GM18907 (cell line): Measurements from ENCODE around the gene GUCA2A.
"Not testable (repeated sequence)": the region's sequence is repeated elsewhere in the genome, so short reads cannot be mapped to it uniquely, and the experiment has no call there.

Source experiments
- ATAC-seq: cut with Tn5 transposase; IDR thresholded peaks from one replicate; pipeline ENCODE4 v1.9.1; 2021; ENCODE audit warnings: mild to moderate bottlenecking, moderate library complexity; ENCODE audit not compliant: unreplicated experiment

Gene GUCA2A

GRCh38 chr1:42164551-42165420, at the start of gene GUCA2A:
Gene GUCA2A, minus strand, starts transcription at chr1:42164745. Its CDS starts 33 bp downstream, at chr1:42164712.
- ATAC-seq: no peak

- no peak for ATAC-seq
Observed at GRCh38 chr1:42211224-42211623, 46.7 kb upstream of the GUCA2A start.

DNA sequence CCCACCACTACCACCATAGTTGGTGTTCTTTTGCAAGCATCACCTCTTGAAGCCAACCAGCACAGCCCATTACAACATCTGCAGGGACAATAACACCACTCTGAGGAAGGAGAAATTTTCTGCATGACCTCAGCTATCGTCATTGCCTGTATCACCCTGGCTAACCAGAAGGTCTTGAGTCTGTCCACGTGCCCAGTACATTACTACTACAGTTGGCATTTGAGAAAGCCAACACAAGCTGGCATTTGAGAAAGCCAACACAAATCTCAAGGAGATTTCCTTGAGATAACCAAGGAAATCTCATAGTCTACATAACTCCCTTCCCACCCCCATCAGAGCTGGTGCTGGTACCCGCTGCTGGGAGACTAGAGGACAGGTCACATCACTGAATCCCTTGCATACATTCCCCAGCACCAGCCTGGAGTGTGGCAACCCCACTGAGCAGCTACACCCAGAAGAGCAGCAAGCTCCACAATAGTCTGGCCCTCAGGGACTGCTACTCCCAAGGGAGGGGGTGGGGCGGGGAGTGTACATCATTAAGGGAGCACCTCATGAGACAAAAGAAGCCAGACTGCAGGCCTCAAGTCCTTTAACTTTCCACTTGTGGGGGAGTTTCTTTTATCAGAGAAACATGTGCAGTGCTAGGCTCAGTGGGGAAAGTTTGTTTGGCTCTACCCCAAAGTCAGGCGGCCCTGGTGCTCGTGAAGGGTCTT, 46.0 kb upstream of the GUCA2A start:
- ATAC-seq: no peak

DNA sequence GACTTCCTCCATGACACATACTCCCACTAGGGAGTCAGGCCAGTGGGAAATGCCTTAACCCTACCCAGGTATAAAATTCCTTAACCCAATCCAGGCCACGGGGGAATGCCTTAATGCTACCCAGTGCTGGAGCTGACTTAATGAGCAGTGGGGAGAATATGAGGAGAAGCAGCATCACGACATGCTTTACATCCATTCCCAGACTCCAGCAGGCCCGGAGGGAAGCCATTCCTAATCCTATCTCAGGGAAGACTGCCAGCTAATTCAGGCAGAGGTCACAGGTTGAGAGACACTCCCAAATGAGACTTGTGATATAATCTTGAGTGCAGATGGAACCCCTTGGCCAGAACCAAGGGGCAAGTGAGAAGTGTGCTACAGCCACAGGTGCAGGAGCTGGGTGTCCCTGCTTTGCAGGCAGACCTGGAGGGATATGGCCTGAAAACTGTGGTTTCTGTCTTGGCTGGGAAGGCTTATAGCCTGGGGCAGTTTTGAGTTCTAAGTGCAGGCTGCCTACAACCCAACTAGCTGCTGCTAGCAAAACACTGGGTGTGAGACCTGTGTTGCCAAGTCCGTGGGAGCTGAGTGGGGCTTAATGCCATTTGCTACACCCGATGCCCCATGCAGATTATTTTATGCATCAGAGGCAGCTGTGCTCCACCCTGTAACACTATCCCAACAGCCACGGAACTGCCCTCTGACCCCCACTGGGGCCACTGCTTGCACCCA, 45.1 kb upstream of the GUCA2A start:
- no peak for ATAC-seq

DNA sequence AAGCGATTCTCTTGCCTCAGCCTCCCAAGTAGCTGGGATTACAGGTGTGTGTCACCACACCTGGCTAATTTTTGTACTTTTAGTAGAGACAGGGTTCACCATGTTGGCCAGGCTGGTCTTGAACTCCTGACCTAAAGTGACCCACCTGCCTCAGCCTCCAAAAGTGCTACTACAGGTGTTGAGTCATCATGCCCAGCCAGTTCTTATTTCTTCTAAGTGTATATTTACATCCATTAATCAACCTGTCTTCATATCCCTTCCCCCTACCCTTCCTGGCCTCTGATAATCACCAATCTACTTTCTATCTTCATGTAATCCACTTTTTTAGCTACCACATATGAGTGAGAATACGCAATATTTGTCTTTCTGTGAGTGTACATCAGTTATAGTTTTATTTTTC, 42.4 kb upstream of the GUCA2A start:
- ATAC-seq: not testable (repeated sequence)

DNA sequence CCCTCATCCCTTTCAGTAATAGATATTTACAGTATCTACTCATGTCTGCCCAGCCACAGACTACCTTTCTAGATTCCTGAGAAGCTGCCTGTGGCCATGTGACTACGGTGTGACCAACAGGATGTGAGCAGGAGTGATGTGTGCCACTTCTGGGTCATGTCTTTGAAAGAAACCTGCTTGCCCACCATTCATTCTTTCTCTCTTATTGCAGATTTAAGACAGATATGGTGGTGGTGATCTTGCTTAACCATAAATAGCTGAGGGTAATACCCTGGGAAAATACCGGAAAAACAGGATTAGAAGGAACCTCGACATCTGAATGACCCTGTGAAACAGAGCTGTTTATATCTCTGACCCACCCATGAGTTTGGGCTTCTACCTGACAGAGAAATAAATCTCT, 41.6 kb upstream of the GUCA2A start:
- no peak for ATAC-seq

- ATAC-seq: no peak
Observed at GRCh38 chr1:42201986-42202385, 37.4 kb upstream of the GUCA2A start.

DNA sequence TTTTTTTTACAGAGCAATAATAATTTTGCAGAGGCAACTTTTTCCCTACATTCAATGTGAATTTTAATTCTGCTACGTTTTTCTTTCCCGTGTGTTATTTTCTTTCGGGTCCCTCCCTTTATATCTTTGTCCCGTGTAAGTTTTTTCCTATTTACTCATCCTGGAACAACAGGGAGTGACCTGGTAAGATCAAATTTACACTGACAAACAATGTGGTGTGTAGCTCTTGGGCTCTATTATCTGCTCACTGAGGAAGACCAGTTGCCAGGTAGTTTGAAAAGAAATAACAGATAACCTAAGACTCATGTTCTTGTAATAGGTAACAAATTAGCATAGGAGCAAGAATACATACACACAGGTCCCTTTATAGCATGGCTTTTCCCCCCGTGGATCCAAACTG, 33.7 kb upstream of the GUCA2A start:
- ATAC-seq: no peak

DNA sequence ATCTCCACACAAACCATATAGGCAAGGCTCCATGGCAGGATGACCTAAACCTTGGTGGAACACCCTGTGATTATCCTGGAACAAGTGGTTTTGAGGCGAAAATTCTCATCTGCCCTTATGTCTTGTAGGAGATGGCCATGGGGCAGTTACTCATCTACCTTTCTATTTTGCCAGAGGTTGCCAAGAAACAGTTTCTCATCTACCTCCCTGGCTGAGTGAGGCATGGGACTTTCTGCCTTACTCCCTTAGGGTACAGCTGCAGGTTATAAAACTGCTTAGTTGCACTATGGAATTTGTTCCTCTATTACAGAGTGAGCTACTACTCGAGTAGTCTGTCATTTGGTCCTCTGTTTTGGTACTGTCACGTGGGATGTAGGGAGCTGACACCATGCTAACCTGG, 31.3 kb upstream of the GUCA2A start:
- no peak for ATAC-seq

DNA sequence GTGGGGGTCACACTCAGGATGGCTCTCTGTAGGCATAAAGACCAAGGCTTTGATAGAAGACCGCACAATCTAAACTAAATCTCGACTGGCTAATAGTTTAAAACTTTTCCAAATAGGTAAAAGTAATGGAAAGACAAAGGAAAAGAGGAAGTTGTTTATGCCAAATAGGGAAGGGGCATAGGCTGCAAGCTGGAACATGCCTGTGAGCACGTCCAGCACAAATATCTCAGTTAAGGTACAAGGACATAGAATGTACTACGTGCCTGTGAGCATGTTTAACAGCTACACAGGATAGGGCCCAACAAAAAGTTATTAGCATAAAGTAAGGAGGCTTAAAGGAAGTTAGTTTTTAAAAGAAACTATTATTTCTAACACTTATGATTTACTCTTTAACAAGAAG, 27.6 kb upstream of the GUCA2A start:
- ATAC-seq: no peak

DNA sequence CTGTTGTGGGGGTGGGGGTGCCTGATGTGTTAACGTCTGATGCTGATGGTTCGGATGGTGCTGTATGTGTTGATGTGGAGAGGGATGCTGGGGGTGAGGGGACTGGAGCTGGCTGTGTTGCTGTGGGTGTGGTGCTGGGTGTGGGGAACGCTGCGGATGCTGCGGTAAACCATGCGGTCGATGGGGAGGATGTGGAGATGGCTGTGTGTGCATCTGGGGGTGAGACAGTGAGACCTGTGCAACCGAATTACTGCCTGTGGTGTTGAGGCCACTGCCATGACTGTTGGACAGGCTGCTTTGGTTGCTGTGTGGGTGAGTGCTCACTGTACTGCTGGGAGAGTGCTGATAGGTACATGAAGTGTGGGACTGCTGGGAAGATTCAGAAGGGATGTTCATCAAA, 26.8 kb upstream of the GUCA2A start:
- ATAC-seq: no peak

DNA sequence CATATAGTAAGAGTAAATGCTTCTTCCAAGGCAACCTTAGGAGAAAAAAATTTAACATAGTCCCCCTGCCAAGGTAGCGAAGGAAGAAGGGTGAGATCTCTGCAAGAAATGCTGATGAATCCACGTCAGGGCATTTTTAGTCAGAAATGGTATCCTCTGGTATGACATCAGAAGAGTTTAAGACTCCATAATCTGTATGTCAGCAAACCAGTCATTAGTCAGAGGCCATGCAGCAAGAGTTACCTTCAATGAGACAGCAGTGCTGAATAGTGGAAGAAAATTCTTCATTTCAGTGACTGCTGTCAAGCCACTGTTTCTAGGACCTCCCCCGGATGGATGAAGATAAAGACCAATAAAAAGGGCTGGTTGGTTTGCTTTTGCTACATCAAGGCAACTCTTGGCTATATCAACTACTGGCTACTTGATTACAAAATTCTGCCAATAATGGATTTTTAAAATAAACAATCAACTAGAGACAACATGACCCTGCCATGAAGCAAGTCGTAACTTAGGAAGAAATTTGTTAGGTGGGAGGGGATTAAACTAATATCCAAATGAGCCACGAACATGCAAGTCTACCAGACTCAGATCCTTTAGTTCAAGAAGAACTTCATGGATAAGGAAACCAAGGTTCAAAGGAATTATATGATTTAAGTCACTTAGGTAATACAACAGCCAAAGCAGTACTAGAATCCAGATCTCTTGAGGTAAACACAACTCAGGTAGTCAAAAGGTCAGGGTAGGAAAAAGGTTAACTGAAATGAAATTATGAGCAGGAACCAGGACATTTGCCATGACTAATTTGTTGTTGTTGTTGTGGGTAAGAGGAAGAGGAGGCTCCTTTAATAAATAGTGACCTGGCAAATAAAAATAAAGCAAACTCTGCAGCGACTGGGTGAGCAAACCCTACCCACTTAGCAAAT, 25.6 kb upstream of the GUCA2A start:
- ATAC-seq: no peak

DNA sequence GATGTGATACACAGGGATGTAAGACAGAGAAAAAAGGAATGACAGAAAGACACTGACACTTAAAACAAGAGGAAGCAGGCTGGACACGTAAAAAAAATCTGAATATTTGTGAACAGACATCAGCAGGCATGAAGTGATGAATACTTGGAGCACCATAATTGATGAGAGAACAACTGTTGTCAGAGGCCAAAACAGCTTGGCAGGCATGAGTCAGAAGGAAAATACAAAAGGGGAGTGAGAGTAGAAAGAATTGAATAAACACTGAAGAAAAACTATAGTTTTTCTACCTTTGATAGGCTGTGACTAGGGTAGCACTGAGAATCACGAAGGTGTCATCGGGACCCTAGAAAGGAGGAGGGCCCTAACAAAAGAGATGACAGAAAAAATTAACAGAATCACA, 21.6 kb upstream of the GUCA2A start:
- ATAC-seq: no peak

DNA sequence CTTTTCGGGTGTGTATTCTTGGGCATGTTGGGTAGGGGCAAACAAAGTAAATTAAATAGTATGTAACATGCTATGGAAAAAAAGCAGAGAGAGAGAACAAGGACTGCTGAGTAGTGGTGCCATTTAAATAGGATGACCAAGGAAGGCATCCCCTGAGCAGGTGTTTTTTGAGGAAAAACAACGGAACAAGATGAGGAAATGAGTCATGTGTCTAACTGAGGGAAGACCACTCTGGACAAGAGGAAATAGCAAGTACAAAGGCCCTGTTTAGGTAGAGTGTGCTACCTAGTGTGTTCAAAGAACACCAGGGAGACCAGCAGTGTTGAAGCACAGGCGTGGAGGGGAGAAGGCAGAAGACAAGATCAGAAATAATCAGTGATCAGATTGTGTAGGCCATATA, 20.1 kb upstream of the GUCA2A start:
- no peak for ATAC-seq

GRCh38 chr1:42183957-42184268, 19.4 kb upstream of the GUCA2A start:
- no peak for ATAC-seq

DNA sequence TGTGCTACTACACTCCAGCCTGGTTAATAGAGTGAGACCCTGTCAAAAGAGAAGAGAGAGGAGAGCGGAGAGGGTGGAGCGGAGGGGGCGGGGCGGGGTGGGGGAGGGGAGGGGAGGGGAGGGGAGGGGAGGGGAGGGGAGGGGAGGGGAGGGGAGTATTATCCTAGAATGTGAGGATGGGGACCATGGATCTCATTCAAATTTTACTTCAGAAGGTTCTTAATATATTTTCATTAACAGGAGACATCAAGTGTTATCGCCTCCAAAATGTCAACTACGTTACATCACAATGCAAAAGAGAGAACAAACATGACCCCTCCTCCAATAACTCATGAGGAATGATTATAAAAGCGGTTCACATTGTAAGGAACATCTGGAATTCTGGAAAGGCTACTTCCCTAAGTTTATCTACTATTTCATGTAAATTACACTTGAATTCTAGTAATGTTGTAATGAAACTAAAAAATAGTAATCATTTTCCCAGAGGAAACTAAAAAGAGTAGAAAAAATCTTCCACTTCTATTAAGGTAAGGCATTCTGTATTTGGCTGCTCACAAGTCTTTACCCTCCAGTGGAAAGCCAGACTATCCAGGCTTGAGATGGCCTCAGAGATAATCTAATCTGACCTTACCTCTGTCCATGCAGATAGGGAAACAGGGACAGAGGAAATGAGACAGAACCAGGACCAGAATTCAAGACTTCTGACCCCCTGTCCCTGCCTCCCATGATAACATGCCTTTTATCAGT, 18.8 kb upstream of the GUCA2A start:
- no peak for ATAC-seq

GRCh38 chr1:42181687-42182086, 17.1 kb upstream of the GUCA2A start:
- no peak for ATAC-seq

- no peak for ATAC-seq
Observed at GRCh38 chr1:42179900-42180329, 15.4 kb upstream of the GUCA2A start.

- ATAC-seq: no peak
Observed at GRCh38 chr1:42179275-42179674, 14.7 kb upstream of the GUCA2A start.

DNA sequence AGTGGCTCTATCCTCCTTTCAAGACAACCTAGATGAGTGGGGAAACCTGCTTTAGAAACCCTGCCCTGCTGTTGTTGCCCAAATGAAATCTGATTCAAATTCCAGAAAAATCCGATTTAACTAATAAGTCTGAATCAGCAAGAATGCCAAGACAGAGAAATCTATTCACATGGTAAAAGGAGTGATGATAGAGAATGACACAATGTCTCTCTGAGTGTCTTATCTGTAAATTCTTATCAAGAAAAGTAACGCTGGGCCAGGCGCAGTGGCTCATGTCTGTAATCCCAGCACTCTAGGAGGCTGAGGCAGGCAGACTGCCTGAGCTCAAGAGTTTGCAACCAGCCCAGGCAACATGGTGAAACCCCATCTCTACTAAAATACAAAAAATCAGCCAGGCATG, 13.7 kb upstream of the GUCA2A start:
- ATAC-seq: no peak
